Measurements from ENCODE around the gene HIF1AN.
"Not testable (repeated sequence)": the region's sequence is repeated elsewhere in the genome, so short reads cannot be mapped to it uniquely, and the experiment has no call there.

The HIF1AN gene

GRCh38 chr10:100567826-100568225 lies 32.1 kb downstream of the HIF1AN start:
- no peak for DNase-seq

GRCh38 chr10:100568912-100569311 lies 33.2 kb downstream of the HIF1AN start:
- DNase-seq = no peak

GRCh38 chr10:100569687-100570481 lies 34.1 kb downstream of the HIF1AN start:
- no peak for DNase-seq

- DNase-seq = no peak
These were observed 34.8 kb downstream of the HIF1AN start for GRCh38 chr10:100570506-100570905.

- no peak for DNase-seq
These were observed 35.5 kb downstream of the HIF1AN start for GRCh38 chr10:100571084-100571856.

GRCh38 chr10:100575146-100575545 lies 39.4 kb downstream of the HIF1AN start:
- not testable (repeated sequence) for DNase-seq

- no peak for DNase-seq
These were observed 40.0 kb downstream of the HIF1AN start for GRCh38 chr10:100575585-100576281.

GRCh38 chr10:100576282-100576635 lies 40.5 kb downstream of the HIF1AN start:
- DNase-seq = no peak

GRCh38 chr10:100579261-100580090 lies 43.7 kb downstream of the HIF1AN start:
- no peak for DNase-seq

GRCh38 chr10:100586959-100587358 lies 51.2 kb downstream of the HIF1AN start:
- no peak for DNase-seq

- DNase-seq = no peak
These were observed 62.4 kb downstream of the HIF1AN start for GRCh38 chr10:100598166-100598565.

GRCh38 chr10:100600218-100600617 lies 64.5 kb downstream of the HIF1AN start:
- no peak for DNase-seq

GRCh38 chr10:100607439-100607838 lies 71.7 kb downstream of the HIF1AN start:
- no peak for DNase-seq

Measured in CD4-positive, alpha-beta T cell treated with Interleukin-1 beta for 1 hour (primary cell).